GM12878 (cell line): ENCODE results near the gene GORASP1. TPM values are rescaled to one million over a fixed set of nuclear protein-coding genes. Genes with fewer than 3 reads are reported as not detected.

Source experiments
- ATAC-seq: fragments of 200-7000 bp; cut with Tn5 transposase; 3 replicates; pipeline ENCODE4 v1.9.1; 2020; ENCODE audit warnings: mild to moderate bottlenecking, moderate library complexity
- BruUV-seq: library from RNA; stranded (reverse); fragments of 400-500 nt; replicated peaks from 2 replicates; lab custom pipeline; 2021; lab: Mats Ljungman, UMichigan
- CTCF ChIA-PET: fragments of 300-600 bp; sonication (Branson Sonifier 250); formaldehyde crosslinking; extraction: SDS; loops from one replicate; lab custom pipeline; 2021; ENCODE audit warnings: inconsistent platforms; lab: Yijun Ruan, JAX
- POLR2A ChIA-PET: fragments of 350-600 bp; formaldehyde crosslinking; extraction: SDS; loops from one replicate; lab custom pipeline; 2021; ENCODE audit warnings: inconsistent platforms; lab: Charles Lee
- RAD21 ChIA-PET: fragments of 300-600 bp; sonication (Branson Sonifier 250); formaldehyde crosslinking; loops from one replicate; lab custom pipeline; 2023; ENCODE audit warnings: antibody characterized with exemption; ENCODE audit not compliant: unreplicated experiment; lab: Charles Lee
- SMC1A ChIA-PET: fragments of 300-600 bp; sonication (Branson Sonifier 250); formaldehyde crosslinking; loops from one replicate; lab custom pipeline; 2023; ENCODE audit not compliant: unreplicated experiment, uncharacterized antibody; lab: Charles Lee
- DNase-seq: peaks from one replicate; pipeline ENCODE4 v3.0.0-alpha.2; 2011; ENCODE audit warnings: low read depth, low spot score
- FAIRE-seq: peaks from 3 replicates; lab custom pipeline; 2011; peaks lifted over from hg19 to GRCh38; lab: Jason Lieb, UNC
- H2AFZ ChIP-seq: 2 replicates; pipeline ENCODE4 v1.6.0; 2011; ENCODE audit warnings: low read depth, low read length, control low read depth; ENCODE audit not compliant: control insufficient read depth
- H3K27ac ChIP-seq: 2 replicates; pipeline ENCODE4 v1.5.1; 2011; ENCODE audit warnings: control low read depth; ENCODE audit not compliant: control insufficient read depth, insufficient read depth
- H3K27me3 ChIP-seq, 2 experiments: replicated peaks in 1 of 2; 2 replicates each; pipeline versions ENCODE4 v1.6.0 to v1.6.1; 2011; ENCODE audit warnings: low read length in 1 of 2; ENCODE audit not compliant: control insufficient read depth in 2 of 2, insufficient read depth in 2 of 2
- H3K36me3 ChIP-seq, 2 experiments: 2 replicates each; pipeline ENCODE4 v1.5.1; 2011; ENCODE audit warnings: low read length in 1 of 2; ENCODE audit not compliant: control insufficient read depth in 2 of 2, insufficient read depth in 2 of 2
- H3K4me1 ChIP-seq: 2 replicates; pipeline ENCODE4 v1.6.1; 2011; ENCODE audit warnings: mild to moderate bottlenecking, low read length, moderate library complexity, mixed read lengths; ENCODE audit not compliant: control insufficient read depth, insufficient read depth
- H3K4me2 ChIP-seq: 2 replicates; pipeline ENCODE4 v1.6.0; 2011; ENCODE audit warnings: control low read depth; ENCODE audit not compliant: control insufficient read depth, insufficient read depth
- H3K4me3 ChIP-seq: fragments of 200-600 bp; sonication (generic); 2 replicates; pipeline ENCODE4 v1.5.1; 2016
- H3K79me2 ChIP-seq: 2 replicates; pipeline ENCODE4 v1.6.0; 2011; ENCODE audit warnings: low read length; ENCODE audit not compliant: control insufficient read depth, insufficient read depth
- H3K9ac ChIP-seq: 2 replicates; pipeline ENCODE4 v1.8.0; 2011; ENCODE audit warnings: low read length, control low read depth, mixed read lengths; ENCODE audit not compliant: control insufficient read depth, insufficient read depth
- H3K9me3 ChIP-seq: replicated peaks from 3 replicates; pipeline ENCODE4 v1.5.1; 2011; ENCODE audit warnings: mild to moderate bottlenecking, low read length; ENCODE audit not compliant: control insufficient read depth, insufficient read depth
- H4K20me1 ChIP-seq: 2 replicates; pipeline ENCODE4 v1.6.0; 2011; ENCODE audit not compliant: control insufficient read depth, insufficient read depth
- CEBPZ ChIP-seq: fragments of 150-350 bp; IDR thresholded peaks from 2 replicates; pipeline ENCODE4 v1.6.1; 2016; ENCODE audit warnings: low read depth, low read length
- EED ChIP-seq: sonication (generic); IDR thresholded peaks from 2 replicates; pipeline ENCODE4 v1.6.1; 2016; ENCODE audit warnings: antibody characterized with exemption, low read depth
- EP300 ChIP-seq, 2 experiments: fragments of 150-350 bp in 1 of 2; IDR thresholded peaks; 2 replicates each; pipeline ENCODE4 v1.6.1; 2011 to 2012; ENCODE audit warnings: low read depth in 2 of 2, low read length in 2 of 2, borderline replicate concordance in 1 of 2, improper control_type of control experiment in 1 of 2, inconsistent platforms in 1 of 2; ENCODE audit not compliant: control insufficient read depth in 1 of 2
- FOXK2 ChIP-seq: fragments of 450-650 bp; IDR thresholded peaks from 2 replicates; pipeline ENCODE4 v1.6.1; 2017; ENCODE audit warnings: mild to moderate bottlenecking, moderate library complexity
- KDM1A ChIP-seq: fragments of 200-600 bp; sonication (generic); IDR thresholded peaks from 2 replicates; pipeline ENCODE4 v1.6.1; 2016; ENCODE audit warnings: borderline replicate concordance
- MLLT1 ChIP-seq: fragments of 450-650 bp; IDR thresholded peaks from 2 replicates; pipeline ENCODE4 v1.6.1; 2016; ENCODE audit warnings: mild to moderate bottlenecking
- NR2F1 ChIP-seq: fragments of 450-650 bp; conservative IDR thresholded peaks from 2 replicates; pipeline ENCODE4 v1.6.1; 2017; ENCODE audit warnings: mild to moderate bottlenecking
- RELA ChIP-seq: fragments of 450-650 bp; IDR thresholded peaks from 2 replicates; pipeline ENCODE4 v1.8.0; 2014; ENCODE audit warnings: borderline replicate concordance; ENCODE audit not compliant: partially characterized antibody
- SKIL ChIP-seq: fragments of 450-650 bp; IDR thresholded peaks from 2 replicates; pipeline ENCODE4 v1.6.1; 2017; ENCODE audit warnings: mild to moderate bottlenecking, low read depth, inconsistent platforms; ENCODE audit not compliant: poor library complexity, severe bottlenecking
- SPI1 ChIP-seq: IDR thresholded peaks from 2 replicates; pipeline ENCODE4 v1.6.1; 2011; ENCODE audit warnings: low read depth, mild to moderate bottlenecking, low read length, moderate library complexity, borderline replicate concordance; ENCODE audit not compliant: insufficient read depth
- USF1 ChIP-seq: IDR thresholded peaks from 2 replicates; pipeline ENCODE4 v1.6.1; 2011; ENCODE audit warnings: borderline replicate concordance, low read depth, mild to moderate bottlenecking, moderate library complexity, mixed read lengths, low read length; ENCODE audit not compliant: insufficient read depth; ENCODE audit errors: extremely low read length
- ZBTB33 ChIP-seq: fragments of 450-650 bp; IDR thresholded peaks from 2 replicates; pipeline ENCODE4 v1.6.1; 2017; ENCODE audit warnings: mild to moderate bottlenecking
- ZNF217 ChIP-seq: fragments of 450-650 bp; IDR thresholded peaks from 2 replicates; pipeline ENCODE4 v1.6.1; 2017; ENCODE audit warnings: antibody characterized with exemption, mild to moderate bottlenecking
- WGBS: methylation state at CpG from one replicate; pipeline ENCODE4 v1.1.6; 2016; ENCODE audit warnings: low lambda C conversion rate; ENCODE audit not compliant: insufficient replicate concordance, insufficient coverage; ENCODE audit errors: missing lambda C conversion rate; 5-methylcytosine and 5-hydroxymethylcytosine counted together
- in situ Hi-C: fragments of 300-500 bp; cut with MboI; formaldehyde crosslinking; loops from 9 replicates; pipeline ENCODE4 v1.14.3; 2018; ENCODE audit warnings: mixed read lengths
- intact Hi-C: fragments of 100-400 bp; cut with micrococcal nuclease; formaldehyde crosslinking; loops from one replicate; pipeline ENCODE4 v1.14.2; 2022; ENCODE audit not compliant: unreplicated experiment
- polyA plus RNA-seq, 11 experiments: library from polyadenylated mRNA; depleted of rRNA in 4 of 11; unstranded in 6 of 11; stranded (reverse) in 5 of 11; fragments of >200 nt; fragmentation: Nextera tagmentation in 4 of 11; fragmentation: Illumina TruSeq in 1 of 11; extraction: Ambion mirVana in 4 of 11; extraction: Trizol in 1 of 11; gene quantifications; 1 replicate in 1 of 11; 2 replicates in 10 of 11; pipeline versions ENCODE4 v1.2.1 to v1.2.3, GENCODE V29; 2011 to 2016; ENCODE audit warnings: inconsistent platforms in 2 of 11, missing spikeins in 2 of 11, low read depth in 1 of 11
- total RNA-seq, 4 experiments: library from RNA; depleted of rRNA in 3 of 4; stranded (reverse); fragments of >200 nt in 3 of 4; fragmentation: Illumina TruSeq in 1 of 4; extraction: Trizol in 1 of 4; gene quantifications; 2 replicates each; pipeline versions ENCODE4 v1.2.1 to v1.2.3, GENCODE V29; 2013 to 2021

GORASP1 gene
- total and polyA plus RNA-seq, 10 of the 15 experiments (the other 5 are each of a cell fraction or from before 2014, with no cell fraction given), result 3.6 to 32.7 (median 23.2) TPM

GRCh38 chr3:39134305-39134704 lies 26.9 kb upstream of the GORASP1 start:
- FAIRE-seq (no peak), DNase-seq (no peak), ATAC-seq (no peak)
- no peak overlapping the region for H3K27ac ChIP-seq
- no peaks in the 10 kb centered on the region; the same call in 1 of the 2 replicates for H4K20me1 ChIP-seq
- no peaks in the 10 kb centered on the region for H3K4me1 ChIP-seq
- ChIA-PET POLR2A (interaction anchor here (1.4 to 1.5 kb wide), 2 partner anchors 15 to 26 kb away, joined by 4 to 7 read pairs; no protein-coding TSS in a partner anchor), SMC1A (interaction anchor here (0.6 to 1.5 kb wide), 3 partner anchors 13 to 29 kb away, joined by 3 to 4 read pairs (median 3); no protein-coding TSS in a partner anchor), RAD21 (interaction anchor here (0.9 to 1.9 kb wide), 3 partner anchors 11 to 44 kb away, joined by 3 to 8 read pairs (median 3); no protein-coding TSS in a partner anchor), CTCF (interaction anchor here (1.0 to 1.5 kb wide), 4 partner anchors 12 to 157 kb away, joined by 3 to 4 read pairs (median 3); no protein-coding TSS in a partner anchor)
- no peak overlapping the region for H2AFZ ChIP-seq
- H3K9ac ChIP-seq, result no peak overlapping the region
- no peaks in the 10 kb centered on the region for H3K27me3 ChIP-seq
- no TSS peak for BruUV-seq
- intact Hi-C loops, result no loop called here
- no peaks in the 10 kb centered on the region for H3K79me2 ChIP-seq
- no peaks in the 10 kb centered on the region; a peak in 1 of 4 replicates for H3K36me3 ChIP-seq
- H3K4me2 ChIP-seq, result no peak overlapping the region
- no peaks in the 10 kb centered on the region for H3K9me3 ChIP-seq
- no peak overlapping the region for H3K4me3 ChIP-seq
- WGBS, result 63% methylated on average over 7 of the region's 7 CpGs
- in situ Hi-C loops, result no loop called here
- TF ChIP-seq ZNF217 (no peak), FOXK2 (no peak), SPI1 (no peak), EED (no peak), EP300 (IDR thresholded peaks at IDR 0.05; ENCODE audit: borderline replicate concordance in 1 of 2, control insufficient read depth in 1 of 2, low read depth in 2 of 2, low read length in 2 of 2) (no peak), ZBTB33 (no peak), USF1 (no peak), MLLT1 (no peak), RELA (no peak), SKIL (no peak), NR2F1 (no peak), CEBPZ (no peak), KDM1A (no peak)
